ENCODE data around the gene RFC2.
A peak's percentile ranks its signal among the peaks of the same experiment; 100 is the strongest.

The RFC2 gene
- 12.8 to 20.1 reads per million in 2 donors for total RNA-seq

- peak; percentile 96 for DNase-seq
Measured at GRCh38 chr7:74254129-74254857, at the start of gene RFC2. Gene RFC2, minus strand, starts transcription at chr7:74254399. Its CDS starts 16 bp downstream, at chr7:74254383.

- DNase-seq: no peak
Measured at GRCh38 chr7:74302745-74303221, 48.6 kb upstream of the RFC2 start.

DNA sequence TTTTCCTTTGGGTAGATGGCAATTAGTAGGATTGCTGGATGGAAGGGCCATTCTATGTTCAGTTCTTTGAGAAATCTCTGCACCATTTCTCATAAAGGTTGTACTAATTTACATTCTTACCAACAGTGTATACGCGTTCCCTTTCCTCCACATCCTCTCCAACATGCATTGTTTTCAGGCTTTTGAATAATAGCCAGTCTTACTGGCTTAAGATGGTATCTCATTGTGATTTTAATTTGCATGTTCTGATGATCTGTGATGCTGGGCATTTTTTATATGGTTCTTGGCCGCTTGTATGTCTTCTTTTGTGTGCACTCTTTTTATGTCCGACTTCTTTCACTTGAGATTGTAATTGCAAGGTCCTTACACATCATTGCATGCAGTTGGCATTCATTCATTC lies 46.7 kb upstream of the RFC2 start:
- DNase-seq: no peak

- no peak for DNase-seq
Measured at GRCh38 chr7:74299401-74299800, 45.2 kb upstream of the RFC2 start.

- no peak for DNase-seq
Measured at GRCh38 chr7:74297516-74298233, 43.5 kb upstream of the RFC2 start.

- no peak for DNase-seq
Measured at GRCh38 chr7:74294191-74294998, 40.2 kb upstream of the RFC2 start.

GRCh38 chr7:74293577-74293908 lies 39.3 kb upstream of the RFC2 start:
- DNase-seq: no peak

DNA sequence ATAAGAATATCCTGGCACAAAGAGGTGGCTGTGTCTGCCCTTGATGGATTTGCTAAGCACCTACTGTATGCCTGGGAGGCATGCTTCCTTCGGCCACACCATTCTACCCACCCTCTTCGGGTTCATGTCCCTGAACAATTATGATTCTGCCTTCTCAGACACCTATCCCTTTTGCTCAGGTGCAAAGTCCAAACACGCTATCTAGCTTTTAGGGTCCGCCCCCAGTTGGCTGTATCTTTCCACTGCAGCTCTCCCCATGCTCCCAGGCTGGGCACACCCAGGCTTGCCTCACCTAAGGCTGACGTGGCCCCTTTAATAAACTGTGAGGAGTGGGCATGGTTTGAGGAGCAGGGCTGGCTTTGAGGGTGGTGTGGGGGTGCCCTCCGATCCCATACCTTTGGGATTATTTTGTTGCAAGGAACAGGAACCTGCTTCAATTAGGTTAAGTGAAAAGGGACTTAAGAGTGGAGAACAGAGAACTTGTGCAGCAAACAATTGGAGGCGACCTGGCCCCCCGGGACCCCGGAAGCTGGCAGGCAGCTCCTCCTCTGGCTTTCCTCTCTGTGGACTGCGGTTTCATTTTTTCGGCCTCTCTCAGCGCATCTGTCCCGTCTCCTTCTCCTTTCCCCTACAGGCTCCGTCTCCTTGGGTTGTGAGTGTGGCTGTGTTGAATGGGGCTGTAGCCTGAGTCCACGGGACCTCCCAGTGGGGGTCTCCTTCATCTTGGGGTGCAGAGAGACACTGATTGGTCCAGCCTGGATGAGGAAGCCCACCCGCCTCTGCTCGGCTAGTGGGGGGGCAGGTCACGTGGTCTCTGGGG lies 38.8 kb upstream of the RFC2 start:
- DNase-seq: no peak

DNA sequence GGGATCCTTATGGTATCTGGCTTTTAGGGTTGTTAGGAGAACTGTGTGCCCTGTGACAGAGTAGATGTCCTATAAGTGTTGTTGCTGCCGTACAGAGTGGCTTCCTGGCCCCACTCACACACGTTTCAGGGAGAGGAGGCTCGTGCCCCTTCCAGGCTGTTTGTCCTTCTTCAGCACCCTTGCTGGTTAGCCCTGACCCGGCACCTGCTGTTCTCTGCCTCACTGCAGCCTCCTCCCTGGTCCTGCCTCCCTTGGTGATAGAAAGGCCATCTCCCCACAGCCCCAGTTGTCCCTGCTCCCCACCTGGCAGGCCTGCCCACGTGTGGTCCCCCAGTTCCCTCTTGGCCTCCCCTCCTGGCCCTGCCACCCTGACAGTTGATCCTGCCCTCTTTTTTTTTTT lies 37.3 kb upstream of the RFC2 start:
- DNase-seq: no peak

GRCh38 chr7:74290981-74291441 lies 36.8 kb upstream of the RFC2 start:
- no peak for DNase-seq

DNA sequence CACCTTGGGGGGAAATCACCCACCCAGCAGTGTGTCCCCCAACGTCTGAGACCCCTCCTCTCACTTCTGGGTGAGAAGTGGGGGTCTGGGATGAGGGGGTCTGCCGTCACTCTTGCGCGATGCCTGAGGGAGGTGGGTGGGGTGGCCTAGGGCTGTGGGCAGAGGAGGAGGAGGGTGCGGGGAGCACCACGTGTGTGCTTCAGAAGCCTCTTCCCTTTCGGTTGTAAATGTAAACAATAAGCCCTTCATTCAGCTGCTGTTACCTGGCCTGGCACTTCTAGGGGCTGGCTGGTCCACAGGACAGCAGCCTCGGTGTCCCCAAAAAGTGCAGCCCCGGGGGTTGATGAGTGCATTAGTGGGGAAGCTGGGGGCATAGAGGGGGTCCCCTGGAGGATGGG lies 36.4 kb upstream of the RFC2 start:
- DNase-seq: no peak

DNA sequence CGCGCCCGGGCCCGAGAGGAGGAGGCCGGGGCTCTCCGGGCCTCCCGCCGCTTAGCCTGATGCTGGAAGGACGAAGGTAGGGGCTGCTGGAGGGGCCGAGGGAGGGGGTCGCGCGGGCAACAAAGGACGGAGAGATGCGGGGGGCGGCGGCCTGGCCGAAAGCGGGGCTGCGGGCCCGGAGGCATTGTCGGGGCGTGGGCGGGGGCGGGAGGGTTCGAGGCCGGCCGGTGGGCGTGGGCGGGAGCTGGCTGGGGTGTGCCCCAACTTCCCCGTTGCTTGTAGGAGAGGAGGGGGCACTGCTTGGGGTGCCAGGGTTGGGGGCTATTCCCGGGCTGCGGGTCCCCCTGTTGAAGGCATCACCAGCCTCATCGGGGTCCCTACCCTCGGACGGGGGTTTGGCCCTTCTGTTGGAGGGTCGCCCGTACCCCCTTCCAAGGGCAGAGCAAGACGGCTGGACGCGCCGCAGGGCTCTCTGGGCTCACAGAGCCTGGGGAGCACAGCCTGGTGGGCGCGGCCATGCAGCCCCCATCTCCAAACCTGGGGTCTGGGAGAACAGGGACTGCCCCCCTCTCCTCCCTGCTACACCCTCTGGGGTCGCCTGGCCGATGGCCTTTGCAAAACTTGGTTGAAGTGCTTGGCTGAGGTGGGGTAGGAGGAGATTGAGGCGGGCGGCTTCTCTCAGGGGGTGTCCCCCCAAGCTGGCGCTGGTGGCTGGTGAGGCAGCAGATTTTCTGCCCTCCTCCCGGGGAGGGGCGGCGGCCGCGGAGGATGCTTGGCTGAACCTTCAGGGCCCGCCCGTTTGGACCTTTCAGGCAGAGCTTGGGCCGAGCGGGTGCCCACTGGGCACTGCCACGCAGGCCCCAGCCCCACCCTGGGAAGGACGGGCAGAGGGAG lies 35.7 kb upstream of the RFC2 start:
- DNase-seq: peak; percentile 27

DNA sequence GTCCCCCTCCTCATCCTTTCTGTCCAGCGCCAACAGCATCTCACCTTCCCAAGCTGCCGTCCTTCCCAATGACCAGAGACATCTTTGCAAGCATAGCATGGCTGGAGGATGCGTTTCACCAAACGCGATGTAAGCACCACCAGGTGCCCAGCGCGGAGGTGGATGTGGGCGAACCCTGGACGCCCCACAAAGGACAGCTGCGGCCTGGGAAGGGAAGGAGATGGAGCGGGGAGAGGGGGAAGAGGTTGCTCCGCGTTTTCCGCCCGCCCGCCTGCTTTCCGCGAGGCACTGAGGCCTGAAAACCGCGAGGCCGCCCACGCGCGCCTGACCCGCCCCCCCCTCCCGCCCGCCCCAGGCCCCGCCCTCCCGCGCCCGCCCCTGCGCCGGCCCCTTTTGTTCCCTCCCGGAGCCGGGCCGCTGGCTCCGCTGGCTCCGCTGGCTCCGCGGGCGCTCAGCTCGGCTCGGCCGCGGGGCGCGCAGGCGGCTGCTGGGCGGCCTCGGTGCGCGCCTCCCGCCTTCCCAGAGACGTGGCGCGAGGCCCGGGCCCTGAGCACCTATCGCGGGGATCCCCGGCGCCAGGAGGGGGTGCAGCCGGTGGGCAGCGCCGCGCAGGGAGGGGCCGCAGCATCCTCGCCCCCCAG lies 34.9 kb upstream of the RFC2 start, which contains the start of gene CLIP2:
CLIP2 (plus strand) TSS at position 390 of the 641 bp plus-strand sequence. CDS start 28,140 bp downstream, outside the sequence.
- peak; percentile 72 for DNase-seq

- no peak for DNase-seq
Measured at GRCh38 chr7:74288034-74288881, 34.1 kb upstream of the RFC2 start.

- DNase-seq: no peak
Measured at GRCh38 chr7:74287303-74288033, 33.3 kb upstream of the RFC2 start.

GRCh38 chr7:74286131-74286530 lies 31.9 kb upstream of the RFC2 start:
- no peak for DNase-seq

DNA sequence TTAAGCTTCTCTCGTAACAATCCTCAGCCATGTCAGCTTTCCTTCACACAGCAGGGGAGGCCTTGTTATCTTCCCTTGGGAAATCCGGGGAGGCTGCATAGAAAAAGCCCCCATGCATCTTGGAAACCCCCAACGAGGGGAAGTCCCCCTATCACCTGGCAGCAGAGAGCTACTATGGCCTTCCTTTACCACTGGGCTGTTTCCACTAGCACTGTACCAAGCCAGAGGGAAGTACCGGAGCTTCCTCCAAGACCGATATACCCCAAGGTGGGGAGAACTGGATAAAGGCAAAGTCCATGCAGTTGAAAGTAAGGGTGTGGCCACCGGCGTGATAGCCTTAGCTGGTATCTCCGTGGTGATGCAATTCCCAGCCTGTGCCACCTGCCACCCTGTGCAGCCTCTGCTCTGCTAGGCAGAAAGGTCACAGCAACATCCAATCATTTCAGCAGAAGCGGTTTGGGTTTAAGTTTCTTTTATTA lies 30.6 kb upstream of the RFC2 start:
- no peak for DNase-seq

- DNase-seq: no peak
Measured at GRCh38 chr7:74283858-74284447, 29.8 kb upstream of the RFC2 start.
